ENCODE data around the gene PLK5.

PLK5 gene

GRCh38 chr19:1487576-1488281, 36.1 kb upstream of the PLK5 start:
- in situ Hi-C loops (cut with MboI; ENCODE audit: low pct_unique_long_range_greater_than_20kb, low sequenced_read_pairs, unreplicated experiment): no loop called here
- DNase-seq (ENCODE audit: low spot score): peak; percentile 14
- no peak for TF ChIP-seq CTCF (IDR thresholded peaks at IDR 0.05; ENCODE audit: extremely low read depth, insufficient read depth, missing control alignments)

GRCh38 chr19:1488282-1488601, 35.6 kb upstream of the PLK5 start:
- no peak for TF ChIP-seq CTCF (IDR thresholded peaks at IDR 0.05; ENCODE audit: extremely low read depth, insufficient read depth, missing control alignments)
- no peak for DNase-seq (ENCODE audit: low spot score)
- in situ Hi-C loops (cut with MboI; ENCODE audit: low pct_unique_long_range_greater_than_20kb, low sequenced_read_pairs, unreplicated experiment): no loop called here

- in situ Hi-C loops (cut with MboI; ENCODE audit: low pct_unique_long_range_greater_than_20kb, low sequenced_read_pairs, unreplicated experiment): no loop called here
- no peak for TF ChIP-seq CTCF (IDR thresholded peaks at IDR 0.05; ENCODE audit: extremely low read depth, insufficient read depth, missing control alignments)
- peak; percentile 46 for DNase-seq (ENCODE audit: low spot score)
These were observed 34.2 kb upstream of the PLK5 start for GRCh38 chr19:1489463-1490310.

GRCh38 chr19:1490311-1491113, 33.4 kb upstream of the PLK5 start, which contains the start of gene PCSK4:
Gene PCSK4, minus strand, starts transcription at chr19:1490350. Its CDS starts 4 bp downstream, at chr19:1490346.
- DNase-seq (ENCODE audit: low spot score): peak; percentile 99
- TF ChIP-seq CTCF (IDR thresholded peaks at IDR 0.05; ENCODE audit: extremely low read depth, insufficient read depth, missing control alignments): no peak
- in situ Hi-C loops (cut with MboI; ENCODE audit: low pct_unique_long_range_greater_than_20kb, low sequenced_read_pairs, unreplicated experiment): no loop called here

GRCh38 chr19:1491114-1491848, 32.6 kb upstream of the PLK5 start, which contains the start of gene REEP6:
Gene REEP6, plus strand, starts transcription at chr19:1491181. Its CDS starts 89 bp downstream, at chr19:1491270.
- in situ Hi-C loops (cut with MboI; ENCODE audit: low pct_unique_long_range_greater_than_20kb, low sequenced_read_pairs, unreplicated experiment): no loop called here
- TF ChIP-seq CTCF (IDR thresholded peaks at IDR 0.05; ENCODE audit: extremely low read depth, insufficient read depth, missing control alignments): no peak
- no peak for DNase-seq (ENCODE audit: low spot score)

- no peak for TF ChIP-seq CTCF (IDR thresholded peaks at IDR 0.05; ENCODE audit: extremely low read depth, insufficient read depth, missing control alignments)
- no peak for DNase-seq (ENCODE audit: low spot score)
- in situ Hi-C loops (cut with MboI; ENCODE audit: low pct_unique_long_range_greater_than_20kb, low sequenced_read_pairs, unreplicated experiment): no loop called here
These were observed 32.1 kb upstream of the PLK5 start for GRCh38 chr19:1491849-1492170.

All from GM13977 (cell line).